ENCODE results near the gene SHISAL2B.

- TF ChIP-seq, protein P1, sequence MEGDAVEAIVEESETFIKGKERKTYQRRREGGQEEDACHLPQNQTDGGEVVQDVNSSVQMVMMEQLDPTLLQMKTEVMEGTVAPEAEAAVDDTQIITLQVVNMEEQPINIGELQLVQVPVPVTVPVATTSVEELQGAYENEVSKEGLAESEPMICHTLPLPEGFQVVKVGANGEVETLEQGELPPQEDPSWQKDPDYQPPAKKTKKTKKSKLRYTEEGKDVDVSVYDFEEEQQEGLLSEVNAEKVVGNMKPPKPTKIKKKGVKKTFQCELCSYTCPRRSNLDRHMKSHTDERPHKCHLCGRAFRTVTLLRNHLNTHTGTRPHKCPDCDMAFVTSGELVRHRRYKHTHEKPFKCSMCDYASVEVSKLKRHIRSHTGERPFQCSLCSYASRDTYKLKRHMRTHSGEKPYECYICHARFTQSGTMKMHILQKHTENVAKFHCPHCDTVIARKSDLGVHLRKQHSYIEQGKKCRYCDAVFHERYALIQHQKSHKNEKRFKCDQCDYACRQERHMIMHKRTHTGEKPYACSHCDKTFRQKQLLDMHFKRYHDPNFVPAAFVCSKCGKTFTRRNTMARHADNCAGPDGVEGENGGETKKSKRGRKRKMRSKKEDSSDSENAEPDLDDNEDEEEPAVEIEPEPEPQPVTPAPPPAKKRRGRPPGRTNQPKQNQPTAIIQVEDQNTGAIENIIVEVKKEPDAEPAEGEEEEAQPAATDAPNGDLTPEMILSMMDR (IDR thresholded peaks at IDR 0.05), result no peak
- TF ChIP-seq EZH2 (IDR thresholded peaks at IDR 0.05; ENCODE audit: borderline replicate concordance, insufficient read depth, low read depth, low read length, poor library complexity, severe bottlenecking), result no peak
Measured at GRCh38 chr5:64693636-64694035, 3.3 kb downstream of the SHISAL2B start.

Data from B cell (primary cell).